ENCODE results near the gene MPZL3. TPM values are rescaled to one million over a fixed set of nuclear protein-coding genes. Genes with fewer than 3 reads are reported as not detected.

Gene MPZL3
- total RNA-seq, 1 experiment from 2014 or later: 16.8 TPM

DNA sequence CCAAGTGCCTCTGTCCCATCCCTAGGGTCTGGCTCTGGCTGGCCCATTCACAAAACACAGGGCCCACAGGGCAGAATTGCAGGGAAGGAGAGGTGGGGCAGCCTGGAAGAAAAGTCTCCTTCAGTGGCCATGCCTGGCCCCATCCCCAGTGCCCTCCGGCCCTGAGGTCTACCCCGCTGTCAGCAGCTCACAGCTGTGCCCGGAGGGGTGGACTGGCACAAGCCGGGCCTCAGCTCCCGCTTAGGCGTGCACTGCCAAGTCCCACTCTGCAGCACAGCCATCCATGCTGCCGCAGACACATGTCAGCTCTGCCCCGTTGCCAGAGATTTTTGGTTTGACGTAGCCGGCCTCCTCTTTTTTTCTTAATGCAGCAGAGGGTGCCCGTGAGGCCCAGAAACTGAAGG lies 71.9 kb downstream of the MPZL3 start:
- H3K9me2 ChIP-seq (ENCODE audit: insufficient read depth): no peaks in the 10 kb centered on the region
- H3K79me2 ChIP-seq (ENCODE audit: low read depth): no peaks in the 10 kb centered on the region
- intact Hi-C loops (cut with micrococcal nuclease; ENCODE audit: unreplicated experiment): no loop called here
- ChIA-PET POLR2A (ENCODE audit: unreplicated experiment) (no interaction called here), CTCF (interaction anchor here (0.6 to 1.2 kb wide), 2 partner anchors 18 to 361 kb away, joined by 3 read pairs; no protein-coding TSS in a partner anchor)
- peak in 1 of 2 experiments; percentile 9 for DNase-seq
- no TSS peak for BruUV-seq (replicated peaks)
- no peak overlapping the region for H3K4me3 ChIP-seq
- TF ChIP-seq EZH2 (IDR thresholded peaks at IDR 0.05; ENCODE audit: low read depth) (no peak), CTCF (conservative IDR thresholded peaks at IDR 0.05) (no peak)
- H3K36me3 ChIP-seq (ENCODE audit: low read depth): no peaks in the 10 kb centered on the region
- H3K9me3 ChIP-seq (ENCODE audit: insufficient read depth, low read depth): no peaks in the 10 kb centered on the region
- no peaks in the 10 kb centered on the region for H3K27me3 ChIP-seq (ENCODE audit: insufficient read depth, low read depth)
- no peak overlapping the region for H2AFZ ChIP-seq
- no peaks in the 10 kb centered on the region for H4K20me1 ChIP-seq (ENCODE audit: insufficient read depth)
- H3K4me2 ChIP-seq: no peak overlapping the region
- no peak overlapping the region for H3K27ac ChIP-seq
- peaks cover 12% of the 10 kb centered on the region for H3K4me1 ChIP-seq (replicated peaks; ENCODE audit: insufficient read depth)
- peaks cover 11% of the 10 kb centered on the region; the same call in 1 of the 2 replicates for H3F3A ChIP-seq (ENCODE audit: insufficient read depth, low read depth)

- Histone ChIP-seq H3F3A (ENCODE audit: insufficient read depth, low read depth) (peaks cover 24% of the 10 kb centered on the region; the same call in 1 of the 2 replicates), H3K4me2 (no peak overlapping the region), H3K27me3 (ENCODE audit: insufficient read depth, low read depth) (no peaks in the 10 kb centered on the region), H3K27ac (no peak overlapping the region), H3K36me3 (ENCODE audit: low read depth) (no peaks in the 10 kb centered on the region), H4K20me1 (ENCODE audit: insufficient read depth) (no peaks in the 10 kb centered on the region), H3K9me2 (ENCODE audit: insufficient read depth) (no peaks in the 10 kb centered on the region), H2AFZ (no peak overlapping the region), H3K4me1 (replicated peaks; ENCODE audit: insufficient read depth) (peaks cover 25% of the 10 kb centered on the region), H3K9me3 (ENCODE audit: insufficient read depth, low read depth) (no peaks in the 10 kb centered on the region), H3K79me2 (ENCODE audit: low read depth) (no peaks in the 10 kb centered on the region), H3K4me3 (no peak overlapping the region)
- DNase-seq: no peak
- no peak for TF ChIP-seq CTCF (conservative IDR thresholded peaks at IDR 0.05)
- TF ChIP-seq EZH2 (IDR thresholded peaks at IDR 0.05; ENCODE audit: low read depth): no peak
- CTCF ChIA-PET: interaction anchor here (0.6 kb wide), 1 partner anchor 332 kb away, joined by 5 read pairs; no protein-coding TSS in a partner anchor
- intact Hi-C loops (cut with micrococcal nuclease; ENCODE audit: unreplicated experiment): no loop called here
- no TSS peak for BruUV-seq (replicated peaks)
- POLR2A ChIA-PET (ENCODE audit: unreplicated experiment): no interaction called here
These were observed 75.4 kb downstream of the MPZL3 start for GRCh38 chr11:118176778-118177134.

Other genes with a start within 250 kb of the MPZL3 start
- 18.7 and 27.6 TPM in 2 replicates for gene TMPRSS4, start 175.3 kb downstream of the MPZL3 start, total RNA-seq (2021)
- gene SMIM35, start 165.4 kb downstream of the MPZL3 start, total RNA-seq (2021): not detected in 2 replicates
- 0.08 TPM in 1 of 2 replicates, not detected in the other for gene SCN4B, start 99.5 kb downstream of the MPZL3 start, total RNA-seq (2021)
- gene SCN2B, start 75.7 kb downstream of the MPZL3 start, total RNA-seq (2021): not detected in 2 replicates
- not detected in 2 replicates for gene JAML, start 27.4 kb downstream of the MPZL3 start, total RNA-seq (2021)
- gene MPZL2, start 11.9 kb upstream of the MPZL3 start, total RNA-seq (2021): 39.4 and 43.1 TPM in 2 replicates
- gene CD3E, start 52.4 kb upstream of the MPZL3 start, total RNA-seq (2021): not detected in 2 replicates
- gene CD3D, start 90.3 kb upstream of the MPZL3 start, total RNA-seq (2021): not detected in 2 replicates
- gene CD3G, start 92.0 kb upstream of the MPZL3 start, total RNA-seq (2021): not detected in 2 replicates
- 24.9 and 30.9 TPM in 2 replicates for gene UBE4A, start 107.2 kb upstream of the MPZL3 start, total RNA-seq (2021)
- gene ATP5MG, start 149.2 kb upstream of the MPZL3 start, total RNA-seq (2021): 240 and 248 TPM in 2 replicates
- 78.7 and 80.3 TPM in 2 replicates for gene KMT2A, start 184.1 kb upstream of the MPZL3 start, total RNA-seq (2021)

Data from PC-9 (cell line).